GM21447 (cell line): Measurements from ENCODE around the gene RERGL.
"Not testable (repeated sequence)": the region's sequence is repeated elsewhere in the genome, so short reads cannot be mapped to it uniquely, and the experiment has no call there.

ENCODE experiments used
- ATAC-seq: cut with Tn5 transposase; IDR thresholded peaks from one replicate; pipeline ENCODE4 v1.9.1; 2021; ENCODE audit not compliant: unreplicated experiment

The RERGL gene

GRCh38 chr12:18090093-18090492 lies at the start of gene RERGL:
Gene RERGL (minus strand): TSS chr12:18090193. CDS start chr12:18090140, 53 bp downstream.
- ATAC-seq, result no peak

GRCh38 chr12:18139254-18139653 lies 49.3 kb upstream of the RERGL start:
- ATAC-seq, result no peak

GRCh38 chr12:18135509-18135908 lies 45.5 kb upstream of the RERGL start:
- ATAC-seq, result no peak

- no peak for ATAC-seq
These were observed 45.1 kb upstream of the RERGL start for GRCh38 chr12:18135086-18135485.

- no peak for ATAC-seq
These were observed 40.9 kb upstream of the RERGL start for GRCh38 chr12:18130851-18131250.

GRCh38 chr12:18123707-18124106 lies 33.7 kb upstream of the RERGL start:
- no peak for ATAC-seq

- no peak for ATAC-seq
These were observed 30.9 kb upstream of the RERGL start for GRCh38 chr12:18120899-18121298.

- no peak for ATAC-seq
These were observed 18.6 kb upstream of the RERGL start for GRCh38 chr12:18108611-18109010.

GRCh38 chr12:18103624-18104023 lies 13.6 kb upstream of the RERGL start:
- ATAC-seq, result no peak

- no peak for ATAC-seq
These were observed 11.1 kb upstream of the RERGL start for GRCh38 chr12:18101043-18101442.

- ATAC-seq, result no peak
These were observed 5.9 kb downstream of the RERGL start for GRCh38 chr12:18084080-18084479.

GRCh38 chr12:18079541-18080246 lies 10.3 kb downstream of the RERGL start:
- ATAC-seq, result no peak

GRCh38 chr12:18074001-18074400 lies 16.0 kb downstream of the RERGL start:
- no peak for ATAC-seq

GRCh38 chr12:18072723-18073122 lies 17.3 kb downstream of the RERGL start:
- ATAC-seq, result no peak

GRCh38 chr12:18071336-18071735 lies 18.7 kb downstream of the RERGL start:
- no peak for ATAC-seq

- no peak for ATAC-seq
These were observed 21.6 kb downstream of the RERGL start for GRCh38 chr12:18068355-18068754.

- no peak for ATAC-seq
These were observed 23.3 kb downstream of the RERGL start for GRCh38 chr12:18066666-18067065.

GRCh38 chr12:18062867-18063266 lies 27.1 kb downstream of the RERGL start:
- ATAC-seq, result not testable (repeated sequence)

- ATAC-seq, result no peak
These were observed 32.9 kb downstream of the RERGL start for GRCh38 chr12:18057051-18057450.

- ATAC-seq, result no peak
These were observed 34.9 kb downstream of the RERGL start for GRCh38 chr12:18054925-18055619.

GRCh38 chr12:18045446-18045992 lies 44.5 kb downstream of the RERGL start:
- ATAC-seq, result no peak

GRCh38 chr12:18040060-18040742 lies 49.8 kb downstream of the RERGL start:
- not testable (repeated sequence) for ATAC-seq
